ENCODE data around the gene AFAP1L2.

The AFAP1L2 gene

DNA sequence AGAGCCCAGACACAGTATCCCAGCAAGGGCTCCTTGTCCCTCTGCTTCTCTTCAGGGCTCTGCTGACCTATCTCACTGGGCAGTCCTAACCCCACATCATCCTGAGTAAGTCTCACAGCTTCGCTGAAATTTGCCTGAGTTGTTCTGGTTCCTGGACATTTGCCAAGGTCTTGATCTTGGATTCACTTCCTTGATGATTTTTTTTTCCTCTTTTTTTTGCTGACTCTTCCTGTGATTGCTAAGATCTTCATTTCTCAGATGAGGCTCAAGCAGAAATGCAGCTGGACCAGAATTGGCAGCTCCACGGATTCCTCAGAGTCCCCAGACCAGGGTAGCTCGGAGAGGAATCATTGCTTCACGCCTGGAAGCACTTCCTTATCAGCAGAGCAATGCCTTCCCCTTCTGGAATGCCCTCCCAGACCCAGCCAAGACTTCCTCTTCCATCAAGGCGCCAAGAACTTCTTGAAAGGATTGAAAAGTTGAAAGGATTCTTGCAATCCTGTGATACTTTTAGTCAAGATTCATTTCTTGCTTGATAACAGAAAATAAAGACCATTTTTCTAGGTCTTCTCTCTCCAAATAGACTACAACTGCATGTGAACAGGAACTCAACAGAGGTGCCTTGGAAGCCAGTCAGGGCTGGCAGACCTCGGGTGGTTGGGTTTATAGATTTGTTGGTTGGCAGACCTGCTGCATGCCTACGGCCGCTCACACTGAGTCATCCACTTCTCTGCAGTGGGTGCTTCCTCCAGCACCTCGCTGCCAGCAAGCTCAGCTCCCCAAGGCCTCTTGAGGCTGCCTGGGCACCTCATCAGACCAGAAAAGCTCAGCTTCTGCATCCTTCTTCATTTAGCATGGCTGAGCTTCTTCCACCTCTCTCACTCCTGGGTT is 8.8 kb upstream of the AFAP1L2 start:
- no peak for DNase-seq

DNA sequence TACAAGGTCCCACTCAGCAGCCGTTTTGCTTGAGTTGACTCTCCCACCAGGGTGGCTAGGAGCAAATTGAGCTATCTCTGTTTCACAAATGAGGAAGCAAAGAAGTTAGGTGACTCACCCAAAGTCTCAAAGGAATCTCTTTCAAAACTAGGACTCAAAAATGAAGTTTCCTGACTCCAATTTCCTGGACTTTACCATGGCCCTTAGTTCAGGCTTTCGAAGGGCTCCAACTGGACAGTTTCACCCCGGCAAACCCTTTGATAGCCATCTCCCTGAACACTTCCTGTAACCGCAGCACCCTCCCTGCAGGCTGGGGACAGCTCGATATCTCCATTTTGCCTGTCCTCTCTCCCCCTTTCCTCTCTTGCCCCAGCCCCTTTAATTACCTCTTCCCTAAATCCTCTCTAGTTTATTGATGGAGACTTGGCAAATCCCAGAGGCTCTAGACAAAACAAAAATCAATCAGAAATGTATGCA is 4.7 kb upstream of the AFAP1L2 start:
- no peak for DNase-seq

DNA sequence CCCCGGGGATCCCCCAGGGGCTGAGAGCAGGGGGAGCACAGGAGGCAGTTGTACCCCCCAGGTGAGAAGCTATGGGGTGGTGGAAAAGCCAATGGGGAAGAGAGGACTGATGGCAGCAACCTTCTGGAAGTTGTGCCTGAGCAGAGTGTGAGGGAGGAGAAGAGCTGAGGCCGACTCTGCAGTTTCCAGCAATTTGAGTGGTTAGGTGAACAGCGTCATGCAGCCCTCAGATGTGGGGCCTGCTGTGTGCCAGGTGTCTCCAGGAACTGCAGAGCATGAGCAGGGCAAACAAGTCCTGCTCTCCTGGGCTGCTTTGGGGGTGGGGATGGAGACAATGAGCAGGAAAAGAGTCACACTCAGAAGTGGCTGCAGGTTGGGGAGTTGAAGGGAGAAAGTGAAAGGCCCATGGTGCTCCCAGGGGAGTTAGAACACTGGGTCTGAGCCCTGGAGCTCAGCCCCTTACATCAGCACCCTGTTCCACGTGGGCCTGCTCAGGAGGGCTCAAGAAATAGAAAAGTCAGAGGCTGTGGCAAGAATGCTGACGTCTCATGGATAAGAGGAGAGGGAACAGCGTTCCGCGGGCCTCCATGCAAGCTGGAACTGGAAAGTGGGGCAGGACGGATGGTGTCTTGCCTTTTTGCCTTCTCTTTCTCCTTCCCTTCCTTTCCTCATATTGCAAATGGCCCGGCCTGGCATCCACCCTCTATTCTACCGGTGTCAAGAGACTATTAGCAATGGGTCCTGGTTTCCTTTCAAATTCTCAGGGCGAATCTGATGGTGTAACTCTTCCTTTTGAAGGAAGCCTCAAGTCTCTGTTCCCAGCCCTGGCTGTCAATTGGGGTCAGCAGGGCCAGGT is 4.0 kb upstream of the AFAP1L2 start:
- DNase-seq: no peak

DNA sequence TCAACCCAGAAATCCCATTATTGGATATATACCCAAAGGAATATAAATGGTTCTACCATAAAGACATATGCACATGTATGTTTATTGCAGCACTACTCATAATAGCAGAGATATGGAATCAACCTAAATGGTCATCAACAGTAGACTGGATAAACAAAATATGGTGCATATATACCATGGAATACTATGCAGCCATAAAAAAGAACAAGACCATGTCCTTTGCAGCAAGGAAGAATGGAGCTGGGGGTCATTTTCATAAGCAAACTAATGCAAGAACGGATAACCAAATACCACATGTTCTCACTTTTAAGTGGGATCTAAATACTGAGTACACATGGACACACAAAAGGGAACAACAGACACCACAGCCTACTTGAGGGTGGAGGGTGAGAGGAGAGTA is 2.2 kb upstream of the AFAP1L2 start:
- no peak for DNase-seq

DNA sequence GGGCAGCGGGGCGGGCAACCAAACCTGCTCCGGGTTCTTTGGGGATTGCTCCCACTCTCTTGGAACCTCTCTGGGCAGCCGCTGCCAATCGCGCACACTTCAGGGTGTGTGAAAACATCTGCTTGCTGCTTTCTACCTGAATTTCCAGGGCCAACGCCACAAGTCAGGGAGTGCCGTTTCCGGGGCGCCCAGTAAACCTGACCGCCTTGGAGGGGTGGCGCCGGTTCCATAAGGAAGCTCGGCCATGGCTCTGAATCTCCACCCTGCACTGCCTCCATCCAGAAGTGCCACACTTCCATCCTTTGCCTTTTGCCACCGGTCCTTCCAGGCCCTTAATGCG is 679 bp upstream of the AFAP1L2 start:
- no peak for DNase-seq

DNA sequence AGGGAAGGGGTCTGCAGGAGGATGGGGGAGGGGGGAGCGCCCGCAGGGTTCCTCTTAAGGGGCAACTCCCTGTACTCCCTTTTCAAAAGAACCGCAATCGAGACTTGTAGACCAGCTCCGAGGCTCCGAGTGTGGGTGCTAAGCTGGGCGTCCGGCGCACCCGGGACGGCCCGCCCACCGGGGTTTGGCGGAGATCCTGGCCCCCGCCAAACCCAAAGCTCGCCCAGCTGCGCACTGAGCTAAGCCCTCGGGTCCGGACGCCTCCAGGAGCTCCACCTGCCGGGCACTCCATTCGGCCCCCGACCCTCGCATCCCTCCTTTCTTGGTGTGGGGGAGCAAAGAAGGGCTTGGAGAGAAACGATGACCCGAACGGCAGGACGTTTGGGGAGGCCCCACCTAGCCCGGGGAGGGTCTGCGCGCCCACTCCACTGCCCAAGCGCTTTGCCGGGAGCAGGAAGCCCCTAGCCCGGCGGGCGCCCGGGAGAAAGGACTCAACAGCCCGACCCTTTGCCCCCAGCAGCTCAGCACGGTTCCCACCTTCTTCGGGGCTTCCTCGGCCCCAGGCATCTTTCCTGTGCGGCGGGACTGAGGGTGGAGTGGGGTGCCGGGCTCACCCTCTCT is 651 bp downstream of the AFAP1L2 start:
- peak in 1 of 56 donors; percentile 20 for DNase-seq

DNA sequence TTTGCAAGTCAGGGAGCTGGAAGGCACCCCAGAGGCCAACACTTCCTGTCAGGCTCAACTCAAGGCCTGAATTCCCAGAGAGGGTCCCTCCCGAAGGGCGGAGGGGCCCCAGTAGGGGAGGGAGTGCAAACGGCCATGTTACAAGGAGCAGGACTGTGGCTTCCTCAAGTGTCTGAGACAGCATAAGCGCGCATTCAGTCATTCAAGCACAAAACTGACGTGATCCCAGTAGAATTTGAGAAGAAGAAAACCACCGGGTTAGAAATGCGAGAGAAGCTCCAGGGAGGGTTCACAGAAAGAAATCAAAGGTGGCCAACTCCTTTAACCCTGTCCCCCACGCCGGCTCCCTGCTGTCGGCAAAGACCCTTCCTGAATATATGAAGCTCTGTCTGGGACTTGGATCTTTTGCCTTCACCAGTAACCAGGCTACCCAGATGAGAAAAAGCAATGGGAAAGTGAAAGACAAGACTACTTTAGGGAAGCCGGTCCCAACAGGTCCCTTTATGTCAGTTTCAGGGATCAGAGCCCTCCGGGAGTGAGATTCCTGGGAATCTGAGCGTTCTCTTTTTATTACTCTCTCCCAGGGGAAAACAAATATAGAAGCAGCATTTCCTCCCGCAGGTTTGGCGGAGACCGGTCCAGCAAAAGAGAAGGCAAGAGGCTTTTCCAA is 1.3 kb downstream of the AFAP1L2 start:
- DNase-seq: no peak

DNA sequence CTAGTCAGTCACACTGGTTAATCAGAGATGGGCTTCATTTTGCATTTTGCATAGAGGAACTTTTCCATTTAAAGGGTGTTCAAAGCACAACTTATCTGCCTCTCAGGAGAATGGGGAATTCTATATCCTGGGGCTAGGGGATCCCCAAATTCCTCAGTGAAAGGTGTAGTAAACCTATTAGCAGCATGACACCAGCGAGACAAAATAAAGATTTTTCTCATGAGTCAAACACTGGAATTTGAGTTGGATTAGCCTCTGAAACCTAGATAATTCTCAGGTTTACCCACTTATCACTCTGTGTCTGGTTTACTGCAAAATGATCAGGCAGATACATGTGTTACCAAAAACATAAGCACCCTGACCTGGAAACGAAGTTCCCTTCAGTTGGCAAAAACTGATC is 2.1 kb downstream of the AFAP1L2 start:
- DNase-seq: no peak

DNA sequence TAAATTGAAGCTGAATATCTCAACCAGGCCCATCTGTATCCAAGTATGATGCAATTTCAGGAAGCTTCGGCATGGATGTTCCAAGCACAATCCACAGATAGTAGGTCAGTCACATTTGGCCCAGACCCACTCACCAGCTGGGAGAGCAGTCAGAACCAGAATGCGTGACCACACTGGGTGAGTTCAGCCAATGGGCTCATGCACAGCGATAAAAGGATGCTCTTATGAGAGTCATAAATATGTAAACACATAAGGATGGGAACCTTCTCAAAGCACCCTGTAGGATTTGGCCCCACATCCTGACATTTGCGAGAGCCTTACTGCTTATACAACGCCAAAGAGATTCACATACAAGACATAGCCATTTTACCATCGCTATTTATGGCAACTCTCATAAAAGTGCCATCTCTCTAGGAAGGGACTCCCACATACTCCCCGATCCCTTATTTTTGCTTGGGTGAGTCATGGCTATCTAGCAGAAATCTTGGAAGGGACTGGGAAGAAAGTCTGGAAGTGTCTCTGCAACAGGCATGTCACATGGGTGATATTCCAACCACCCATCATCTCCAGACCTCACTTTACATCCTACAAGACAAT is 3.0 kb downstream of the AFAP1L2 start:
- DNase-seq: peak in 10 of 56 donors; percentile 14 to 56 (median 35)

DNA sequence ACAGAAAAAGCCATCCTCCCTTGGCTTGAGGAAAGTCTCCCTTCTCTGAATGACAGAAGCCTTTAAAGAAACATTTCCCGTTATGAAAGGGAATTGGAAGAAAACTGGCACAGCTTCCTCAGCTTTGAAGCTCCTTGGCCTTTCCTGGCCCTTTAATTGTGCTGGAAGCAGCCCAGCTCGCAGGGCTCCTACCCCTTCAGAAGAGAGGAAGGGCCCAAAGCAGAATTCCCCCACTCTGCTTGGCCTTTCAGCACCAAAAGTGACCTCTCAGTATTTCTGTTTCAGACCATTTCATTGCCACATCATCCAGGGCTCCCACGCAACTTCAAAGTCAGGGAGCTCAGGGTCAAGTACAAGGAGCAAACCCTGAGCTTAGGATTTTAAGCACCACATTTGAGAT is 4.2 kb downstream of the AFAP1L2 start:
- DNase-seq: no peak

DNA sequence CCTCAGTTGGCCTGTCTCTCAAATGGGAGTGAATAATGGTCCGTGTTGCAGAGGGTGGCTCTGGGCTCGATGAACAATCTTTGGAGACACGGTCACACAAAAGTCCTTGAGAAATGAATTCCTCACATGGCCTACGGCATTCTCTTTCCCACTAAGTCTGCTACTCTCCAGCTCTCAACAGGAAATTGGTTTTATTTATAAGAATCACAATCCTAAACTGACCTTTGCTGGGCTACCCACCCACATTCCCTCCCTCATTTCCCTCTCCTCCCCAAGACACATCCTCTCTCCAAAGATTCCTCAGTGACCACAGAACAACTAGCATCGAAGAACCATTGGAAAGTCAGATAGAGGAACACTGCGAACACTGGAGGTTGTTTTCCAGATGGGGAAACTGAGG is 4.7 kb downstream of the AFAP1L2 start:
- DNase-seq: no peak

DNA sequence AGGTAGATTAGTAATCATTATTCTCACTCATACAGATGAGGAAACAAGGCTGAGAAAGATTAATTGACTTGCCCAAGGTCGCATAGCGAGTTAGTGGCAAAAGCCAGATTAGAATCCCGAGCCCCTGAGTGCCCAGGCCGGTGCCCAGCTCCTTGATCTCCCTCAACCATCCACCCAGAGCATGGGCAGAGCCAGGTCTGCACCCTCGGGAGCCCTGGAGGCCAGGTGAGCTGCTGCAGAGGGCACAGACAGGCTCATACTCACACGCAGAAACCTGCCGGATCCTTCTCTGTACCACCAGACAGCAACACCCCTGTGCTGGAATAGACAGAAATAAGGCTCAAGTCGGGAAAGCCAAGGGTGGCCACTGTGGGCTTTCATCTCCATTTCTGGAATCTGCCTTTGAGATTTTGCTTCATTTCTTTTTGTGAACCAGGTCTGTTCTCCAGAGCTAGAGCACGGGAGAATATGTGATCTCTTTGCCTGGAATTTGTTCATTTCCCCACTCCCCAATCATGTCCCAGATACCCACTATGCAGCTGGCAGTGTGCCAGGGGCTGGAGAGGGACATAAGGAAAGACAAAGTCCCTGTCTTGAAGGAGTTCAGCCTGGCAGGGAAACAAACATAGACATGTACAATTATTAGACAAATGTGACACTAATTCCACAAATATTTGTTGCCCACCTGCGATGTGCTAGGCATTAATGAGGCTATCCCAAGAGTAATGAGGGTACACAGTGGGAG is 5.5 kb downstream of the AFAP1L2 start:
- DNase-seq: no peak

DNA sequence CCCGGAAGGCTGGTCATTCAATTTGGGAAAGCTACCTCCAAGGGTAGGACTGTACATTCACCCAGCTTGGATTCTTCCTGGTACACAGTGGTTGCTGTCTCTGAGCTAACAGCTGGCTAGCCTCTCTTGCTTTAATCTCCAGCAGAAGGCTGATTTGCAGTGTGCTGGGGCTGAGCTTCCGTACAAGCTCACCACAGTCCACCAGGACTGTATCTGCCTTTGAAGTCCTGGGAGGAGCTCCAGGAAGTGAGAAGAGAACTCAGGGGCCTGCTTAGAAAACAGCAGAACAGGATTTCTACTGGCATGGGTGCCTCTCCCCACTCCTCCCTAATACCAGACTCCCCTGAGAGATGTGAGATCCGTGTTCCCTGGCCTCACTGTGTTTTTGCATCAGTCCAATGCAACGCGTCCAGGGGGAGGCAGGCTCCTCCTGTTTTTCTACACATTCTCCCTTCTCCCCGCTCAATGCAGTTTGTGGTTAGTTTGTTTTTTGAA is 6.6 kb downstream of the AFAP1L2 start:
- no peak for DNase-seq

DNA sequence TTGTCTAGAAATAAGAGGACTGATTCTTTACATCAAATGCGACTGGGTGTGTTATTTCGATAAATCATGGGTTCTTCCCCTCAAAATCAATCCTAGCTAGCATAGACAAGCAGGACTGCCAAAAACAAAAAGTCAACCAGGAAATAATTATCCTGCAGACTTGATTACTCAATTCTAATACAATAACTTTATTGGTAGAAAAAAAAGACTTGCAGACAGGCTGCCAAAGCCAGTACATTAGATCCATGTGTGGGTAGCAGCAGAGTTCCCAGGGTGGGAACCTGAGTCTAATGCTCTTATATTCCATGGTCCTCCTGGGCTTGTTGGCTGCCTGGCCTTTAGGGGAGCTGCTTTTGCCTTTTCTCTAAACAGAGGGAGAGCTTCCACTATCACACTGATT is 7.8 kb downstream of the AFAP1L2 start:
- no peak for DNase-seq

DNA sequence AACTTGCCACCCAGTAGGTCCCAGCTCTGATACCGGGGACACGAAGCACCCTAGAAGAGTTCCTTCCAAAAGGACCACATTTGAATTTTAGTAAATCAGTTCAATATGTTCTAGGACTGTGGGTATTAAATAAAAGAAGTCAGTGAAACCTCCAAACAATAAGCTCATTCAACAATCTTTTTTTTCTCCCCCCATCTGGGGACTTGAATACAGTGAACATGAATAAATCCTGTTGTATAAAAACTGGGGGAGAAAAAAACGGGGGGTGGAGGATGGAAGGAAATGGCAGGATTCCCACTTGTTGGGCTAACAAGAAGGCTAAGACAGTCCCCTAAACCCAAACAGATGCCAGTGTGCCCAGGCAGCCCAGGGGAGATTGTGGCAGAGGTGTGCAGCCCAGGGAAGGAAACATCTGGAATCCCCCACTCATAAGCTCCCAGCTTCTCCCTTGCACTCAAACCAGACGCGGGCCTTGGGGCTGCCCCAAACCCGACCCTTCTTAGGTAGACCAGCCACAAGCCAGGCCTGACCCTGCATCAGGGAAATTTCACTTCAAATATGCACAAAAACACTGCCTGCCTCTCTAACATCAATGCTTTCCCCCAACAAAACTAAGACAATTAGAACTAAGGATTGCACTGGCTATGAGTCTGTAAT is 8.8 kb downstream of the AFAP1L2 start:
- peak in 5 of 56 donors; percentile 8 to 27 (median 13) for DNase-seq

DNA sequence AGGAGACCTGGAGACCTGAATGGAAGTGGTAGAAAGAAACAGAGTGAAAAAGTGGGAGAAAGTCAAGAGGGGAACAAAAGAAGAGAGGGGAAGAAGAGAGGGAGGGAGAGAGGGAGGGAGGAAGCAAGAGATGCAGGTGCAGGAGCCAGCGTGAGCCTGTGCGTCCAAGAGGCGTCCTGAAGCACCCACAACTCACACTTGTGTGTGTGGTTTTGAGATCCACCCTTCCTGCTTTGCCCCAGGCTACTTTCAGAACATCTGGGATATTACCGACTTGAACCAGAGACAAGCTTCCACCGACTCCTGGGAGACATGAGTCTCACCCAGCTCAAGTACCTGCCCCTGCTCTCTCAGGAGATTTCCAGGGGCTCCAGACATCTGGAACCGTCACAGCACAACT is 9.8 kb downstream of the AFAP1L2 start:
- DNase-seq: no peak

DNA sequence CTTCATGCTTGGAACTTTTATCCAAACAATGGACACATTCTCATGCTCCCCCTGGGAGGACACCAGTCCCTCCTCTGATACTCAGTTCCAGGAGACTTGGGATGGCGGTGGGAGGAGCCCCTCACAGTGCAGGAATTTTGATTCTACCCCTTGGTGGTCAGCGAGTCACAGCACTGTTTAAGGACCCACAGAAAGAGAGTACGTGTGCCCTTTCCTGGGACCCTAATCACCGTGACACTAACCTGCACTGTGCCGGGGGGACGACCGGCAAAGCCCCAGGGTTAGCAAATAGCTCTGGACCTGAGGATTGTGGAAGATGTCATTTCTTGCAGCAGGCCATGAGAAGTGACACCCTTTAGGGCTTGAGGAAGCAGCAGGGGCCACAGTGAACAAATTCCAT is 10.4 kb downstream of the AFAP1L2 start:
- DNase-seq: no peak

DNA sequence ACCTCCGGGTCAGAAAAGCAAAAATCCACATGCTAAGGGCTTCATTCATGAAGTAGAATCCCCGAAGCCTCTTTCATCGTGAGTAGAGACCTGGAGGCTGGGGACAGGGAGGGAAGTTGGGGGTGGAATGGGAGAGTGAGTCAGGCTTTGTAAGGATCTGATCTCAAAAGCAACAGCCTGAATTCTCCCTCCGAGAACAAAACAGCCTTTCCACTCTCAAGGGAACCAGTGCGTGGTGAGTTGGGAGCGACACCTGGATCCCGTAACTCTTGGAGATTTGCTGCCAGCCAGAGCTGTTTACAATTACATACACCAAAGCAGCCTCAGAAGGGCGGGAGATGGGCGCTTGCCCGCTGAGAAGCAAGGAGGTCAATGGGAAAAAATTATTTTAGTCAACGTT is 10.8 kb downstream of the AFAP1L2 start:
- peak in 1 of 56 donors; percentile 19 for DNase-seq

DNA sequence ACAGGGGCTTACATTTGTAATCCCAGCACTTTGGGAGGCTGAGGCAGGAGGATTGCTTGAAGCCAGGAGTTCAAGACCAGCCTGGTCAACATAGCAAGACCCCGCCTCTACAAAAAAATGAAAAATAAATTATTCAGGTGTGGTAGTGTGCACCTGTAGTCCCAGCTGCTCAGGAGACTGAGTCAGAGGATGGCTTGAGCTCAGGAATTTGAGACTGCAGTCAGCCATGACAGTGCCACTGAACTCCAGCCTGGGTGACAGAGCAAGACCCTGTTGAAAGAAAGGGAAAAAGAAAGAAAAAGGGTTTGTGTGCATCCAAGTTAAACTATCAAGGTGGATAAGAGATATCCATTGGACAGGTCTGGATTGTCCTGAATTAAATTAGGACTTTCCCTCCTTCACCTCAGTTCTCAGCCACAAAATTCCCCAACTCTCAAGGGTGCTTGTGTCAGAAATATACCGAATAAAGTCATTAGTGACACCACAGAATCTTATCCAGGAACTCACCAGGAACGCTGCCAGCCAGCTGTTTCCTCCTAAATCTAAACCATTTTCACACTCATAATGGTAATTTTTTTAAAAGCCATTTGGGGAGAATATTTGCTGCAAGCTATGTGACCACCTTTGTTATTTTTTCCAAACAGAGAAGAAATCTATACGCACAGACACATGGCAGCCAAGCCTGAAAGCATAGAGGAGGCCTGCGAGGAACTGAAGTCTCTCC is 12.0 kb downstream of the AFAP1L2 start:
- no peak for DNase-seq

All from amygdala (tissue), 56 donors.